ENCODE measurements around the gene FRG2B.
"Not testable (repeated sequence)": the region's sequence is repeated elsewhere in the genome, so short reads cannot be mapped to it uniquely, and the experiment has no call there.

Gene FRG2B

GRCh38 chr10:133626695-133627094 lies at the start of gene FRG2B:
Gene FRG2B (minus strand): TSS chr10:133626795. CDS start chr10:133626742, 53 bp downstream.
- in situ Hi-C loops (cut with HindIII; ENCODE audit: low pct_ligation_motif_present, low sequenced_read_pairs); H3K27ac ChIP-seq; H3K27me3 ChIP-seq (replicated peaks); H3K36me3 ChIP-seq (replicated peaks); DNase-seq; H3K4me3 ChIP-seq (ENCODE audit: low read depth, low read length): not testable (repeated sequence)

- in situ Hi-C loops (cut with HindIII; ENCODE audit: low pct_ligation_motif_present, low sequenced_read_pairs); H3K27ac ChIP-seq; H3K4me3 ChIP-seq (ENCODE audit: low read depth, low read length); H3K27me3 ChIP-seq (replicated peaks); H3K36me3 ChIP-seq (replicated peaks); DNase-seq: not testable (repeated sequence)
Observed at GRCh38 chr10:133667446-133667845, 40.9 kb upstream of the FRG2B start.

- H3K4me3 ChIP-seq (ENCODE audit: low read depth, low read length); H3K36me3 ChIP-seq (replicated peaks); H3K27ac ChIP-seq; H3K27me3 ChIP-seq (replicated peaks); DNase-seq; in situ Hi-C loops (cut with HindIII; ENCODE audit: low pct_ligation_motif_present, low sequenced_read_pairs): not testable (repeated sequence)
Observed at GRCh38 chr10:133663544-133664160, 37.1 kb upstream of the FRG2B start.

- in situ Hi-C loops (cut with HindIII; ENCODE audit: low pct_ligation_motif_present, low sequenced_read_pairs); H3K27me3 ChIP-seq (replicated peaks); DNase-seq; H3K27ac ChIP-seq; H3K4me3 ChIP-seq (ENCODE audit: low read depth, low read length); H3K36me3 ChIP-seq (replicated peaks): not testable (repeated sequence)
Observed at GRCh38 chr10:133661122-133661521, 34.5 kb upstream of the FRG2B start.

GRCh38 chr10:133660516-133660915 lies 33.9 kb upstream of the FRG2B start:
- H3K27me3 ChIP-seq (replicated peaks); DNase-seq; H3K4me3 ChIP-seq (ENCODE audit: low read depth, low read length); H3K27ac ChIP-seq; H3K36me3 ChIP-seq (replicated peaks); in situ Hi-C loops (cut with HindIII; ENCODE audit: low pct_ligation_motif_present, low sequenced_read_pairs): not testable (repeated sequence)

- H3K4me3 ChIP-seq (ENCODE audit: low read depth, low read length); H3K27ac ChIP-seq; H3K36me3 ChIP-seq (replicated peaks); DNase-seq; H3K27me3 ChIP-seq (replicated peaks); in situ Hi-C loops (cut with HindIII; ENCODE audit: low pct_ligation_motif_present, low sequenced_read_pairs): not testable (repeated sequence)
Observed at GRCh38 chr10:133657276-133657675, 30.7 kb upstream of the FRG2B start.

- H3K4me3 ChIP-seq (ENCODE audit: low read depth, low read length); H3K36me3 ChIP-seq (replicated peaks); DNase-seq; H3K27ac ChIP-seq; in situ Hi-C loops (cut with HindIII; ENCODE audit: low pct_ligation_motif_present, low sequenced_read_pairs); H3K27me3 ChIP-seq (replicated peaks): not testable (repeated sequence)
Observed at GRCh38 chr10:133648872-133649455, 22.4 kb upstream of the FRG2B start.

GRCh38 chr10:133647075-133647748 lies 20.6 kb upstream of the FRG2B start:
- in situ Hi-C loops (cut with HindIII; ENCODE audit: low pct_ligation_motif_present, low sequenced_read_pairs); H3K27ac ChIP-seq; H3K4me3 ChIP-seq (ENCODE audit: low read depth, low read length); H3K36me3 ChIP-seq (replicated peaks); DNase-seq; H3K27me3 ChIP-seq (replicated peaks): not testable (repeated sequence)

- H3K27ac ChIP-seq; in situ Hi-C loops (cut with HindIII; ENCODE audit: low pct_ligation_motif_present, low sequenced_read_pairs); H3K27me3 ChIP-seq (replicated peaks); H3K36me3 ChIP-seq (replicated peaks); DNase-seq; H3K4me3 ChIP-seq (ENCODE audit: low read depth, low read length): not testable (repeated sequence)
Observed at GRCh38 chr10:133637846-133638235, 11.2 kb upstream of the FRG2B start.

- H3K36me3 ChIP-seq (replicated peaks); H3K4me3 ChIP-seq (ENCODE audit: low read depth, low read length); H3K27ac ChIP-seq; DNase-seq; in situ Hi-C loops (cut with HindIII; ENCODE audit: low pct_ligation_motif_present, low sequenced_read_pairs); H3K27me3 ChIP-seq (replicated peaks): not testable (repeated sequence)
Observed at GRCh38 chr10:133637202-133637845, 10.7 kb upstream of the FRG2B start.

GRCh38 chr10:133630723-133631249 lies 4.2 kb upstream of the FRG2B start:
- in situ Hi-C loops (cut with HindIII; ENCODE audit: low pct_ligation_motif_present, low sequenced_read_pairs); H3K27me3 ChIP-seq (replicated peaks); H3K4me3 ChIP-seq (ENCODE audit: low read depth, low read length); DNase-seq; H3K36me3 ChIP-seq (replicated peaks); H3K27ac ChIP-seq: not testable (repeated sequence)

- H3K4me3 ChIP-seq (ENCODE audit: low read depth, low read length); in situ Hi-C loops (cut with HindIII; ENCODE audit: low pct_ligation_motif_present, low sequenced_read_pairs); H3K36me3 ChIP-seq (replicated peaks); DNase-seq; H3K27me3 ChIP-seq (replicated peaks); H3K27ac ChIP-seq: not testable (repeated sequence)
Observed at GRCh38 chr10:133622544-133622943, 4.1 kb downstream of the FRG2B start.

All from brain microvascular endothelial cell (primary cell).